Measurements from ENCODE around the gene SPATA22.

Gene SPATA22

GRCh38 chr17:3510090-3510489, 38.5 kb upstream of the SPATA22 start:
- in situ Hi-C loops (cut with HindIII; ENCODE audit: low sequenced_read_pairs), result no loop called here
- DNase-seq (ENCODE audit: low read depth), result no peak
- H3K4me3 ChIP-seq (ENCODE audit: low read depth, low read length), result no peak overlapping the region
- no peak for TF ChIP-seq CTCF (IDR thresholded peaks at IDR 0.05; ENCODE audit: low read depth, low read length, missing control alignments)

GRCh38 chr17:3507869-3508268, 36.2 kb upstream of the SPATA22 start:
- DNase-seq (ENCODE audit: low read depth), result no peak
- H3K4me3 ChIP-seq (ENCODE audit: low read depth, low read length), result no peak overlapping the region
- in situ Hi-C loops (cut with HindIII; ENCODE audit: low sequenced_read_pairs), result no loop called here
- no peak for TF ChIP-seq CTCF (IDR thresholded peaks at IDR 0.05; ENCODE audit: low read depth, low read length, missing control alignments)

GRCh38 chr17:3507071-3507470, 35.5 kb upstream of the SPATA22 start:
- DNase-seq (ENCODE audit: low read depth), result no peak
- no peak overlapping the region for H3K4me3 ChIP-seq (ENCODE audit: low read depth, low read length)
- in situ Hi-C loops (cut with HindIII; ENCODE audit: low sequenced_read_pairs), result no loop called here
- TF ChIP-seq CTCF (IDR thresholded peaks at IDR 0.05; ENCODE audit: low read depth, low read length, missing control alignments), result no peak

GRCh38 chr17:3506054-3506453, 34.4 kb upstream of the SPATA22 start:
- TF ChIP-seq CTCF (IDR thresholded peaks at IDR 0.05; ENCODE audit: low read depth, low read length, missing control alignments), result no peak
- H3K4me3 ChIP-seq (ENCODE audit: low read depth, low read length), result no peak overlapping the region
- in situ Hi-C loops (cut with HindIII; ENCODE audit: low sequenced_read_pairs), result no loop called here
- no peak for DNase-seq (ENCODE audit: low read depth)

- no peak for DNase-seq (ENCODE audit: low read depth)
- no peak for TF ChIP-seq CTCF (IDR thresholded peaks at IDR 0.05; ENCODE audit: low read depth, low read length, missing control alignments)
- no peak overlapping the region for H3K4me3 ChIP-seq (ENCODE audit: low read depth, low read length)
- in situ Hi-C loops (cut with HindIII; ENCODE audit: low sequenced_read_pairs), result no loop called here
These were observed 33.4 kb upstream of the SPATA22 start for GRCh38 chr17:3505008-3505407.

- in situ Hi-C loops (cut with HindIII; ENCODE audit: low sequenced_read_pairs), result no loop called here
- no peak for DNase-seq (ENCODE audit: low read depth)
- no peak overlapping the region for H3K4me3 ChIP-seq (ENCODE audit: low read depth, low read length)
- TF ChIP-seq CTCF (IDR thresholded peaks at IDR 0.05; ENCODE audit: low read depth, low read length, missing control alignments), result no peak
These were observed 31.7 kb upstream of the SPATA22 start for GRCh38 chr17:3503285-3503684.

GRCh38 chr17:3502466-3502865, 30.8 kb upstream of the SPATA22 start:
- TF ChIP-seq CTCF (IDR thresholded peaks at IDR 0.05; ENCODE audit: low read depth, low read length, missing control alignments), result no peak
- H3K4me3 ChIP-seq (ENCODE audit: low read depth, low read length), result no peak overlapping the region
- in situ Hi-C loops (cut with HindIII; ENCODE audit: low sequenced_read_pairs), result no loop called here
- no peak for DNase-seq (ENCODE audit: low read depth)

All from astrocyte of the cerebellum (primary cell).